Suppressor macrophage treated with lipopolysaccharide for 4 hours (primary cell): Measurements from ENCODE around the gene LANCL2.
"Not testable (repeated sequence)": the region's sequence is repeated elsewhere in the genome, so short reads cannot be mapped to it uniquely, and the experiment has no call there.

ENCODE experiments used
- DNase-seq: peaks from one replicate; pipeline ENCODE4 v3.0.0-alpha.2; 2020

The LANCL2 gene

GRCh38 chr7:55365205-55365674, at the start of gene LANCL2:
LANCL2 (plus strand) TSS chr7:55365337; CDS start chr7:55366026, 689 bp downstream.
- no peak for DNase-seq

- DNase-seq = no peak
Measured at GRCh38 chr7:55325371-55325792, 39.8 kb upstream of the LANCL2 start.

- no peak for DNase-seq
Measured at GRCh38 chr7:55326081-55326835, 38.9 kb upstream of the LANCL2 start.

GRCh38 chr7:55326945-55327626, 38.1 kb upstream of the LANCL2 start:
- DNase-seq = no peak

GRCh38 chr7:55335151-55335550, 30.0 kb upstream of the LANCL2 start:
- no peak for DNase-seq

GRCh38 chr7:55335786-55336185, 29.4 kb upstream of the LANCL2 start:
- no peak for DNase-seq

- DNase-seq = no peak
Measured at GRCh38 chr7:55336540-55336939, 28.6 kb upstream of the LANCL2 start.

GRCh38 chr7:55339033-55340000, 25.8 kb upstream of the LANCL2 start:
- no peak for DNase-seq

GRCh38 chr7:55342216-55342871, 22.8 kb upstream of the LANCL2 start:
- no peak for DNase-seq

- no peak for DNase-seq
Measured at GRCh38 chr7:55343002-55343781, 21.9 kb upstream of the LANCL2 start.

GRCh38 chr7:55343860-55344606, 21.1 kb upstream of the LANCL2 start:
- no peak for DNase-seq

- DNase-seq = no peak
Measured at GRCh38 chr7:55344840-55345239, 20.3 kb upstream of the LANCL2 start.

GRCh38 chr7:55345292-55345691, 19.8 kb upstream of the LANCL2 start:
- DNase-seq = no peak

- DNase-seq = no peak
Measured at GRCh38 chr7:55348502-55348901, 16.6 kb upstream of the LANCL2 start.

- no peak for DNase-seq
Measured at GRCh38 chr7:55349121-55349520, 16.0 kb upstream of the LANCL2 start.

GRCh38 chr7:55350281-55350680, 14.9 kb upstream of the LANCL2 start:
- no peak for DNase-seq

GRCh38 chr7:55351263-55351662, 13.9 kb upstream of the LANCL2 start:
- no peak for DNase-seq

- not testable (repeated sequence) for DNase-seq
Measured at GRCh38 chr7:55352947-55353273, 12.2 kb upstream of the LANCL2 start.

- DNase-seq = no peak
Measured at GRCh38 chr7:55360486-55360885, 4.7 kb upstream of the LANCL2 start.

- DNase-seq = no peak
Measured at GRCh38 chr7:55361560-55361959, 3.6 kb upstream of the LANCL2 start.

- DNase-seq = no peak
Measured at GRCh38 chr7:55362927-55363326, 2.2 kb upstream of the LANCL2 start.
